Jurkat, Clone E6-1 (cell line): ENCODE results near the gene RAG1.

Source experiments
- DNase-seq: peaks from one replicate; pipeline ENCODE4 v3.0.0-alpha.2; 2011; ENCODE audit warnings: low read depth, low spot score
- H3K4me3 ChIP-seq: 2 replicates; pipeline ENCODE4 v1.5.1; 2011; ENCODE audit warnings: mild to moderate bottlenecking, low read length, control low read depth, moderate library complexity

RAG1 gene

DNA sequence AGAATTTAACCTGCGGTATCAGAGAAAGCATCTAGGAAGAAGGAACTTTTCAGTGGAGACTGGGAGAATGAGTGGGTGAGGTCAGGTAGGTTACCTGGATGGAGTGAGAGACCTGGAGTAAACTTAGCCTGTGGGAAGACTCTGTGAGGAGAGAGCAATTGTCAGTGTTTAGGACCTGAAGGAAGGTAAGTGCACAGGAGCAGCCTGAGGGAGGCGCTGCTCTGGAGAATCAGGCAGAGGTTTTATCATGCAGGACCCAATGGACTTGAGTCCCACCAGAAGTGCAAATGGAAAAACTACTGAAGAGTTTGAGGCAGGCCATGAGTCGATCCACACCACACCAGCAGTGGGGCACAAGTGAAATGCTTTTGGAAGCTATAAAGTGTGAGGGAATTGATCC lies 15.9 kb downstream of the RAG1 start:
- DNase-seq: no peak

GRCh38 chr11:36586543-36586942 lies 18.7 kb downstream of the RAG1 start:
- DNase-seq: no peak
- H3K4me3 ChIP-seq: no peak overlapping the region

More for the DNA sequence above, 15.9 kb downstream of the RAG1 start:
- H3K4me3 ChIP-seq: no peak overlapping the region

GRCh38 chr11:36588099-36588498 lies 20.3 kb downstream of the RAG1 start:
- H3K4me3 ChIP-seq: no peak overlapping the region
- DNase-seq: no peak

DNA sequence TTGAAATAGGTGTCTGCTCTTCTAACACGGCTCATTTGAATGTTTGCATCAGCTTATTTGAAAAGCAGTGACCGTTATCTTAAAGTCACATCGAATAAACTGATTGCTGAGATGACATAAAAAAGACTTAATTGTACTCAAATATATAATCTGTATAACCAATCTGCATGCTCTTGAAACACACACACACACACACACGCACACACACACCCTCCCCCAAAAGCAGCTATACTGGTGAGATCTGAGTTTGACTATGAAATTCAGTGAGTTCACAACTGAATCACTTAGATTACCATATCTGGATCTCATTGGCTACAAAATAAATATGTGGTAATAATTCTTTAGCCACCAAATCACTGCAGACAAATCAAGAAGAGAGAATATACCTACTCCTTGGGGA lies 22.7 kb downstream of the RAG1 start:
- no peak for DNase-seq
- no peak overlapping the region for H3K4me3 ChIP-seq

GRCh38 chr11:36591433-36591832 lies 23.6 kb downstream of the RAG1 start:
- DNase-seq: no peak
- no peak overlapping the region for H3K4me3 ChIP-seq

DNA sequence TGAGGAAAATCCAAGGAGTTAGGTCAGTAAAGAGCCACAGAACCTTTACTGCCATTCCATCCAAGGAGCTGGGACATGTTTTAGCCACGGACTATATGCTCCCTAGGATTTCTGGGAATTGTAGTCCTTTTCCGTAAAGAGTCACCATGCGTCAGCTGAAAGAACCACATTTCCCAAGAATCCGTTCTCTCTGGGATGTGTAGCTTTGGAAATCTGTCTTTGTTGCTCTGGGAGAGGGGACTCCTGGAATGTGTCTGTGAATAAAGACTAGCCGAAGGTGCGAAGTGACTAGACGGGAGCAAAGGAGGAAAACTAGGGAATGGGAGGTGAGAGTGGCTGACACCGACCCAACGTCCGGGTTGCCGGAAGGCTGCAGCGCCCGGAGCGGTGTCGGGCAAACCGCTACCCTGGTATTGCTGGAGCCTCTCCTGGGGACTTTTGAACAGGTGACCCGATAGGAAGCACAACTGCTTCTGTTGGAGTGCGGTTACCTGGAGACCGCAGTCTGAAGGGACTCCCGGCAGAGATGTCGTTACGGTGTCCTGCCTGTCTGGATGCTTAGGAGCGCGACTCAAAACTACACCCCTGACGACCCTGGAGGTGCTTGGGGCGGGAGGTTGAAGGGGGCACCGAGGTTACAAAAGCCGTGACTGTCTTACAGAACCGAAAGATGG lies 26.6 kb downstream of the RAG1 start, which contains the start of gene IFTAP:
IFTAP (plus strand) TSS at position 187 of the 674 bp plus-strand sequence. CDS start 15,602 bp downstream, outside the sequence.
- no peak for DNase-seq
- H3K4me3 ChIP-seq: no peak within 1 kb of the TSS

- no peak for DNase-seq
- peak overlapping the region; percentile 60 for H3K4me3 ChIP-seq
Observed at GRCh38 chr11:36596880-36597279, 29.1 kb downstream of the RAG1 start.

DNA sequence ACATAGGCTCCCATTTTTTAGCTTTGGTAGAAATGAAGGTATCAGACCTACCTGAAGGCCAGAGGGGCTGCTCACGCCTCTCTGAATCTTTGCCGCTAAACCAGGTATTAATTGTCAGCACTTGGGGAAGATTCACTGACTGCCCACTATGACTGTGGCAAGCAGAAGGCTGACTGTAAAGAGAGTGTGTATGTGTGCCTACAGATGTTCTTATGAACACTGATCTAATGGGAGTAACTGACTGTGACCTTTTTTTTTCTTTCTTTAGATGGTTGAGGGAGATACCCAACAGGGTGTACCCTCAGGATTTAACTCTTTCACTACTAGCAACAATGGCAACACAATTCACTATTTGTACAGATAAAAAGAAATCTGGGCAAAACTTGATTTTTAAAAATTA lies 30.2 kb downstream of the RAG1 start, which contains the start of gene RAG2:
RAG2 (minus strand) TSS at position 186 of the 400 bp plus-strand sequence. CDS start 4,068 bp downstream, outside the sequence.
- peak; percentile 88 for DNase-seq

GRCh38 chr11:36600180-36600579 lies 32.4 kb downstream of the RAG1 start:
- no peak overlapping the region for H3K4me3 ChIP-seq
- DNase-seq: no peak

More for the DNA sequence above, 30.2 kb downstream of the RAG1 start, which contains the start of gene RAG2:
- H3K4me3 ChIP-seq: peak within 1 kb of the TSS; percentile 60

DNA sequence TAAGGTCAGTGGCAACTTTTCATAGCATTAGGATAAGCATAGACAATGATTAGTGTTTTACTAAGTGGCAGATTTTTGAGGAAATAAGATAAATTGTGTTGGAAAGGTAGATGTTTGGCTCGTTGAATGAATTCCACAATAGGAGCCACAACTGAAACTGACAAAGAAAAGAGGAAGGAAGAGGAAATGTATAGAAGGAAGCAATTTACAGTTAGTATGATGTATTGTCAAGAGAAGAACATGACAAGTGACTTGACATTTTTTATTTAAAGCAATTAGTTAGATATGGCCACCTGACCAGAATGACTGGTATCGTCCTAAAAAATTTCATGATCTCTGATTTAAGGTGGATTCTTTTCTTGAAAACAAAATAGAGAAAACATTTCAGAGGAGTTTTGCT lies 33.3 kb downstream of the RAG1 start:
- H3K4me3 ChIP-seq: no peak overlapping the region
- DNase-seq: no peak

DNA sequence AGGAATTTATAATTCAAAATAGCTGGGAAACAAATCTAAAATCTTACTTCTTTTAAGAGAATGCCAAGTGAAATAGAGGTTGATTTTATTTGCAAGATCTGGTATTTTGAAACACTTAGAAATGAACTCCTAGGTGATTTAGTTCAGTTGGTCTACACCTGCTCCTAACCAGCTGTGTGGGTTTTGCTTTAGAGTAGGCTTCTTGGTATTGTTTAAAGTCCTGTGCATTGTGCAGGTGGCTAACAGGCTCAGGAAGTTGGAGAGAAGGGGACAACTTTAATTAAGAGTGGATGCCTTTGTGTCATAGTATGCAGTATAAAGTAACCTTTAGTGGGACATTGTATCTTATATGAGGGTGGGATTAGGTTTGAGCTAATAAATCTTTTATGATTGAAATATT lies 34.3 kb downstream of the RAG1 start:
- DNase-seq: peak; percentile 84
- H3K4me3 ChIP-seq: no peak overlapping the region

DNA sequence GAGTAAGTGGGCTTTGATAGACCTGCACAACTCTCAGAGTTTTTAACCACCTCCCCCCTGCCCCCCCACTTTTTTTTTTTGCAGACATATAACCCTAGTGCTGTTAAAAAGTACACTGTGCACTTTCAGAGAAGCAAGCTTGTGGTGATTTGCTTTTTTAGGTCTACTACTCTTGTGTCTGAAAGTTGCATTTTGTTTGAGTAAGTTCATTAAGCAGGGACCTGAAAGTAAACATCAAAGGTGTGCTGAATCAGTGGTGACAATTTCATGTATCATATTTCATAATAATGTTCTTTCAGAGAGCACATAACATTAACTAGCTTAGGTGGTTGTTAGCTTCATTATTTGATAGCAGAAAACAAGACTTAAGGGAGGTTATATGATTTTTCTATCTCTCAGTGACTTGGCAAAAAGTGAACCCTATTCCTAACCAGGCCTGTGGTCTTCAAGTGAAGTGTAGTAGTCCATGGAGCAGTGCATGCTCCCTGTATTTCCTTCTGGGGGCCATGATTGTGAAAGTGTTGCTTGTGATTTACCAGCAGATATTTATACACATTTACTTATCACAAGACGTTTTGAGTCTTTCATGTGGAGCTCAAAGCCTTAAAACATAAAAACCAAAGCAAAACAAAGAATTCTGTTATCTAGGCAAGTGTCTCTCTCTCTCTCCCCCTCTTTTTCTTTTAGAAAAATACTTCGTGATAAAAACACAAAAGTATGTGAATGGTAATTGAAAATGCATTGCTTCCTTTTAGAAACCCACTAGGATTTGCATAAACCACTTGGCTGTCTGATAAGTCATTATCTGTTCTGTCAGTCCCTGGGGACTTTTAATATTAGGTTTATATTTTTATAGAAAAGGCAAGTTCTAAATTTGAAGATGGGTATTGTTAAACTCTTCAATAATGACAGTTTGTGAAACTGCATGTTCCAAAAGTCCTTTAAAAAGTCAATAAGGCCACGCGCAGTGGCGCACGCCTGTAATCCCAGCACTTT lies 37.7 kb downstream of the RAG1 start:
- DNase-seq: no peak
- H3K4me3 ChIP-seq: no peak overlapping the region

DNA sequence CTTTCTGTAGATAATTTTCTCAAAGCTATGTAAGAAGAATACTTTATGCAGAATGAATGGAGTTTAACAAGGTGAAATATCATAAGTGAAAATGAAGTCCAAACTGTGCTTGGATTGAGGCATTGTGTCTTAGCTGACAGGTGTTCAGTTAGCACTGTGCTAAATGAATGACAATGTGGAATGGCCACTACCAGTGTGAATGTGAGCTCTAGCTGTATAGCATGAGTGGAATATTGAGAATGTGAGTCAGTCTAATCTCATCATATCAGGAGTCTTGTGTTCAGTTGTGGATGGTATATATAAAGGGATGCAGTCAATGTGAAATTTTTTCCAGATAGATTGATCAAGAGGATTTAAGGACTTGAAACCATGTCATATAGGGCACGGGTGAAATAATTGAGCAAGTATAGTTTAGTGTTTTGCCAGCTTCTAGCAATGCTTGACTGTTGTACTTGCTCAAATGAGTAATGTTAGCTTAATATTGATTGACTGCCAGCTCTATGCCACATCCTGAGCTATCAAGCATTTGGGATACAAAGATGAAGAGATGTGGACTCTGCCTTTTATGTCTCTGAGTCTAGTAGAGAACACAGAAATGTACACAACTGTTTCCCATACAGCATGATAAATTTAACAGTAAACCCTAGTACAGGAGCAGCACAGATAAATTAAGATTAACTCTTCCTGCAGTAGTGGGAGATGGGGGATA lies 40.8 kb downstream of the RAG1 start:
- no peak for DNase-seq
- H3K4me3 ChIP-seq: no peak overlapping the region

- H3K4me3 ChIP-seq: no peak overlapping the region
- DNase-seq: no peak
Observed at GRCh38 chr11:36609383-36609782, 41.6 kb downstream of the RAG1 start.

DNA sequence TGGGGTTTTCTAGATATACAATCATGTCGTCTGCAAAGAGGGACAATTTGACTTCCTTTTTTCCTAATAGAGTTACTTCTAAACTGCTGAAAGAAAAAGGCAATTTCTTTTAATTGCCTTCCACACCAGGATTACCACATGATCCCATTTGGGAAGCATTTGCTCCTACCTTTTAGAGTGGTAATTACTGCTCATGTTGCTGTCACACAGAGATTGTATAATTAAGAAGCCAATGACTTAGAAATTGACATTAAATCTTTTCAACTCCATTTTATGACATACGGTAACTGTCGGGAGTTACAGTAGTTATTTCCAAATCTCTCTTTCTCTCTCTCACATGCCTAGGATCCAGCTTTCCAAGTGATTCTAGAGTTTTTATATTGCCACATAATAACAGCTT lies 48.0 kb downstream of the RAG1 start:
- no peak for DNase-seq
- H3K4me3 ChIP-seq: no peak overlapping the region

GRCh38 chr11:36617543-36618362 lies 49.9 kb downstream of the RAG1 start:
- no peak for DNase-seq
- no peak overlapping the region for H3K4me3 ChIP-seq

GRCh38 chr11:36618363-36619047 lies 50.7 kb downstream of the RAG1 start:
- H3K4me3 ChIP-seq: peak overlapping the region; percentile 1
- DNase-seq: no peak

- DNase-seq: peak; percentile 57
- peak overlapping the region; percentile 22 for H3K4me3 ChIP-seq
Observed at GRCh38 chr11:36619502-36619901, 51.7 kb downstream of the RAG1 start.
